GM12873 (cell line): ENCODE results near the gene ETV2.

Experiments
- TF ChIP-seq, protein P1 (sequence below): IDR thresholded peaks from 2 replicates; pipeline ENCODE4 v1.5.1; 2012; ENCODE audit warnings: low read depth, mild to moderate bottlenecking, moderate library complexity, low read length, control low read depth; ENCODE audit not compliant: insufficient read depth; ENCODE audit errors: missing control alignments

The ETV2 gene

GRCh38 chr19:35655600-35655999 lies 14.1 kb downstream of the ETV2 start:
- TF ChIP-seq, protein P1, sequence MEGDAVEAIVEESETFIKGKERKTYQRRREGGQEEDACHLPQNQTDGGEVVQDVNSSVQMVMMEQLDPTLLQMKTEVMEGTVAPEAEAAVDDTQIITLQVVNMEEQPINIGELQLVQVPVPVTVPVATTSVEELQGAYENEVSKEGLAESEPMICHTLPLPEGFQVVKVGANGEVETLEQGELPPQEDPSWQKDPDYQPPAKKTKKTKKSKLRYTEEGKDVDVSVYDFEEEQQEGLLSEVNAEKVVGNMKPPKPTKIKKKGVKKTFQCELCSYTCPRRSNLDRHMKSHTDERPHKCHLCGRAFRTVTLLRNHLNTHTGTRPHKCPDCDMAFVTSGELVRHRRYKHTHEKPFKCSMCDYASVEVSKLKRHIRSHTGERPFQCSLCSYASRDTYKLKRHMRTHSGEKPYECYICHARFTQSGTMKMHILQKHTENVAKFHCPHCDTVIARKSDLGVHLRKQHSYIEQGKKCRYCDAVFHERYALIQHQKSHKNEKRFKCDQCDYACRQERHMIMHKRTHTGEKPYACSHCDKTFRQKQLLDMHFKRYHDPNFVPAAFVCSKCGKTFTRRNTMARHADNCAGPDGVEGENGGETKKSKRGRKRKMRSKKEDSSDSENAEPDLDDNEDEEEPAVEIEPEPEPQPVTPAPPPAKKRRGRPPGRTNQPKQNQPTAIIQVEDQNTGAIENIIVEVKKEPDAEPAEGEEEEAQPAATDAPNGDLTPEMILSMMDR = no peak

- TF ChIP-seq, protein P1 = no peak
These were observed 15.2 kb downstream of the ETV2 start for GRCh38 chr19:35656700-35657099.

DNA sequence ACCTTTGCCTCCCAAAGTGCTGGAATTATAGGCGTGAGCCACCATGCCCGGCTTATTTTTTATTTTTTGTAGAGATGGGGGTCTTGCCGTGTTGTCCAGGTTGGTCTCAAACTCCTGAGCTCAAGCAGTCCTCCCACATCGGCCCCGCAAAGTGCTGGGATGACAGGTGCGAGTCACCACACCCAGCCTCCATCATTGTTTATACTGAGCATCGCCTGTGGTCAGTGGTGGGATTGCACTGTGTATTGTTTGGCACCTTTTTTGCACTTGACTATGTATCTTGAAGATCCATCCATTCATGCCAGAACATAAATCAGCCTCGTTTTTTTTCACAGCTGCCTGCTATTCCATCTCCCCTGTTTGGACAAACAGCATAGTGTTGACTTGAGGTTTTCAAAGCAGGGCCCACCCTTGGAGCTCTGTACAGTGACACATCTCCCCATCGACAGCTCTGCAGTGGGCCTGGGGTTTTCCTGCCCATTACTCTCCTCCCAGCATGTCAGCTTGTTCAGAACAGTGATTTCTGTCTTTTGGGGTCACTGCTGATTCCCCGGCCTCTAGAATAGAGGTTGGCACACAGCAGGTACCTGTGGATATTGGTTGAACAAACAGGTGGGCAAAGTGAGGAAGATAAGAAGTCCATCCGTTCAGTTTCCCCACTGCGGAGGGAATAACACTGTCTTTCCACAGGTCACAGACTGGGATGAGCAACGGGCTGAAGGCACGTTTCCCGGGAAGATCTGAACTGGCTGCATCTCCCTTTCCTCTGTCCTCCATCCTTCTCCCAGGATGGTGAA lies 16.6 kb downstream of the ETV2 start:
- TF ChIP-seq, protein P1 = peak; percentile 35

DNA sequence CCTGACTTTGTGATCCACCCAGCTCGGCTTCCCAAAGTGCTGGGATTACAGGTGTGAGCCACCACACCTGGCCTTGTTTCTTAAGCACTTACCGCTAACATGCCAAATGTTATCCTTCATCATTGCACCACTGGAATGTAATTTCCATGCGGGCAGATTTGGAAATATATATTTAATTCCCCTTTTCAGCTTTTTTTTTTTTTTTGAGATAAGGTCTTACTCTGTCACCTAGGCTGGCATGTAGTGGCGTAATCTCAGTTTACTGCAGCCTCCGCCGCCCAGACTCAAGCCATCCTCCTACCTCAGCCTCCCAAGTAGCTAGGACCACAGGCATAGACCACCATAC lies 20.4 kb downstream of the ETV2 start:
- TF ChIP-seq, protein P1 = no peak

DNA sequence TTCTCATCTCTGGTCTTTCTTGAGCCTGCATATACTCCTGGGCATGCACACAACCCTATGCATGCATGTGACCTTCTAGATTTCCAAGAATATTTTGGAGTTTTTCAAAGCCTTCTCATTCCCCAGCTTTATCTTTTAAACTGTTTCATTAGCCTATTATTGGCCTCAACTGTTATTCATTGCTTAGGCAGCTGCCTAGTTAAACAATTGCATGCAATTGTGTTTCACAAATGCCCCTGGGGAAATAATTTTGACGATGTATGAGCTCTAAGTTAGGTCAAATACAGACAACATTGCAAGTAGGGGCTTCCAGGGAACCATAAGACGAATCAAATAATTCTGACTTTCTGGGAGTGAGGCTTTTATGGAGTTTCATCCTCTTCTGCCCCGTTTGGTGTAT lies 22.4 kb downstream of the ETV2 start:
- TF ChIP-seq, protein P1 = no peak

- TF ChIP-seq, protein P1 = no peak
These were observed 23.6 kb downstream of the ETV2 start for GRCh38 chr19:35665157-35665556.

GRCh38 chr19:35665604-35666003 lies 24.1 kb downstream of the ETV2 start:
- TF ChIP-seq, protein P1 = no peak
